ENCODE results near the gene AP5Z1.

The AP5Z1 gene

DNA sequence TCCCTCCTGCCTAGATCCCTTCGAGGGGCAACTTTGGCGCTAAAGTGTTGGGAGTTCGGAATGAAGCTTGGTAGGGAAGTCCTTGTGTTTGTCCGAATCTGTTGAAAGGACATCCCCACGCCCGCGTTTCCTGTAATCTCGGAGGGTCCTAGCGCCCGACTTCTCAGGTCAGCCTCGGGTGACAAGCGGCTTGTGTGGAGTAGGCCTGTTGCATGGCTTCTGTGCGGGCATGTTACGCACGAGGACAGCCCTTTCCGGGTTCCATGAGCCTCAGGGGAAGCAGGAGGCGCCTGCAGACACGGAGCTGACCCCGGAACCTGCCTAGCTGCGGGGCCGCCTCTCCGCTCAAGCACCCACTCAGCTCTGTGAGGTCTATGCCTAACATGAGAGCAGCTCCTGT, 28.4 kb upstream of the AP5Z1 start:
- no peak for DNase-seq

GRCh38 chr7:4747746-4748145, 27.7 kb upstream of the AP5Z1 start:
- no peak for DNase-seq

- DNase-seq, result no peak
These were observed 27.2 kb upstream of the AP5Z1 start for GRCh38 chr7:4748231-4748681.

- DNase-seq, result no peak
These were observed 26.1 kb upstream of the AP5Z1 start for GRCh38 chr7:4749363-4749762.

DNA sequence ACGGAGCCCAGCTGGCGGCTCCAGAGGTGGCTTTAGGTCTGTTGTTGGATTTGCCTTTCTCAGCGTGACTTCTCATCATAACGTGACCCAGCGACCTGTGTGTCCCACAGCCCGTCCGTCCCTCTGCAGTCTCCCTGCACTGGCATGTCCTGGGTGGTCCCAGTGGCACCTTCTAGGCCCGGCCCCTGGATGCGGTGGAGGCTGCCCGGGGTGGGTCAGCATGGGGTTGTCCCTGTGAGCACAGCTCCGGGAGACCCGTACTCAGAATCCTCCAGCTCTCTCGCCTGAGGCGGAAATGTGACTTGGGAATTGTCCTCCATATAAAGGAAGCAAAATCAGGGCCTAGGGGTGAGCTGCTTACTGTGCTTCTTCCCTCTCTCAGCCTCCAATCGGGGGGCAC, 25.6 kb upstream of the AP5Z1 start:
- no peak for DNase-seq

GRCh38 chr7:4751398-4751947, 23.9 kb upstream of the AP5Z1 start:
- DNase-seq, result no peak

DNA sequence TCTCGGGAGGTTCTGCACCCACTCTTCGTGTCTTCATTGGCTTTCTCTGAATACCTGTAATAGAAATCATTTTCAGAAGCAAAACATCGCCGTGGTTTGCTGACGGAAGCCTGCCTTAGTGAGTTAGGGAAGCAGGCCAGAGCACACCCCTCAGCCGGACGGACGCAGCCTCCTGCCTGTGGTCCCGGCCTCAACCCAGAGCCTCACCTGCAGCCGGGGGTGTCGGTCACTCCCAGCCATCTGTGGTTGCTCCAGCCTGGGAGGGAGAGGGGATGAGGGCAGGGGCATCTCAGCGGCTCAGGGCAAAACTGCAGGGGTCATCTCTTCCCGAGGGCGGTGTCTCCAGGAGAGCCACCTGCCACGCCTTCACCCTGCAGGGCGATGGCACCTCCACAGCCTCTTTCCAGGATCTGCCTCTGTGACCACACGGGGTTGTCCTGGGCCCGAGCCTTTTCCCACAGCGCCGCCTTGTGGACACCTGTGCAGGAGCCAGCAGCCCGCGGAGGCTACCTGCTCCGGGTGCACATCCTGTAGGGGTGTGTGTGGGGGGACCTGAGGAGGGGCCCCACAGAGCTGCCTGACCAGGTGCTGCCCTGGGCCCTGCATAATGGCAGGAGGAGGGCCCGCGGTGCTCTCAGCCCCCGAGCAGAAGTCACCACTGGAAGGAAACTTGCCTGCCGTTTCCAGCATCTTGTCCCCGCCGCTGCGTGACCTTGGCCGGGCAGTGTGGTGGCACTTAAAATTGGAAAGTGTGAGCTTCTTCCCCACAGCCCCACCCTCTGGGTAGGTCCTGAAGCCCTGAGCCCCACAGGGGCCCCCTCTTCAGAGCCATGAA, 21.6 kb upstream of the AP5Z1 start:
- DNase-seq, result no peak

DNA sequence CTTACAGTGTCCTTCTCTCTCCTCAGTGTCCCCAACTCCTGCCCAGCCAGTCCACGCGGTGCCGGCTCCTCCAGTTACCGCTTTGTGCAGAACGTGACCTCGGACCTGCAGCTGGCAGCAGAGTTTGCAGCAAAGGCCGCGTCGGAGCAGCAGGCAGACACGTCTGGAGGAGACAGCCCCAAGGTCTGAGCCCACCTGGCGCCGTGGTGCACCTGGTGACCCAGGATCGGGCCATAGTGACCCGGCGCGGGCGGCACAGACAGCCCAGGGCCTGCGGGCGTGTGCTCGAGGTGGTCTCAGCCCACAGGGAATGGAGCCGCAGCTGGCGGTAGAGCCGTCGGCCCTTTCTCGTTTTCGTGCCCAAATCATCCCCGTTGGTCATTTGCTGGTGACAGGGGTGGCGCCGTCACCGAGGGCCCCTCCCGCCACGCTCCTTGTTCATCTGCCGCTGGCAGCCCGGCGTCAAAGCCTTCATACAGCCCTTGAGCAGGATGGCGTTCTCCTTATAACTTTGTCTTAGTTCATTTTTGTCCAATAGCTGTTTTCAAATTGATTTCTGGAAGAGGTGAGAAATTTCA, 20.9 kb upstream of the AP5Z1 start:
- DNase-seq, result no peak

- no peak for DNase-seq
These were observed 20.4 kb upstream of the AP5Z1 start for GRCh38 chr7:4755045-4755444.

DNA sequence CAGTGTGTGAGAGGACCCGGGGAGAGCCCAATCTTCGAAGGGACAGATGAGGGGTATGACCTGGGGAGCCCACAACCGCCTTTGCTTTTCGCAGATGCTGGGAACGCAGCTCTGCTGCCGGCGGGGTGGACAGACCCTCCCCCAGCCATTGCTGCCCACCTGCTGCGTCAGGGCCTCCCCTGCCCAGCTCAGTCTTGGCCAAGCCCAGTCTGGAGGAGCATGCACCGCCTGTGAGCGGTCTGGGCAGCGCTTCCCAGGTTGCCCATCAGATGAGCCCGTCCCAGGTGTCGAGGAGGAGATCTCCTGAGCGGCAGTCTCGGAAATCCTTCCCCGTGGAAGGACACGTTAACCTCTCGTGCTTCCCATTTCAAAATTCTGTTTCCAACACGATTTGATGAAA, 17.3 kb upstream of the AP5Z1 start:
- DNase-seq, result no peak

- no peak for DNase-seq
These were observed 16.6 kb upstream of the AP5Z1 start for GRCh38 chr7:4758791-4759190.

DNA sequence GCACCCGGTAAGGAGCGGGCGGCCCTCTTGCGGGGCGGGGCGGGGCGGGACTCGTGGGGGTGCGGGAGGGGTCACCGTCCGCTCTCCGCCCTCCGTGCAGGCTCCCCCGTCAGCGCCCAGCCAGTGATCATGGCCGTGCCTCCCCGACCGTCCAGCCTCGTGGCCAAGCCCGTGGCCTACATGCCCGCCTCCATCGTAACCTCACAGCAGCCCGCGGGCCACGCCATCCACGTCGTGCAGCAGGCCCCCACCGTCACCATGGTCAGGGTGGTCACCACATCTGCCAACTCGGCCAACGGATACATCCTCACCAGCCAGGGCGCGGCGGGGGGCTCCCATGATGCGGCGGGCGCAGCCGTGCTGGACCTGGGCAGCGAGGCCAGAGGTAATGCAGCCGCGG, 16.2 kb upstream of the AP5Z1 start:
- no peak for DNase-seq

GRCh38 chr7:4760952-4761351, 14.5 kb upstream of the AP5Z1 start:
- no peak for DNase-seq

GRCh38 chr7:4762121-4763055, 13.0 kb upstream of the AP5Z1 start:
- no peak for DNase-seq

- DNase-seq, result no peak
These were observed 12.2 kb upstream of the AP5Z1 start for GRCh38 chr7:4763091-4763793.

DNA sequence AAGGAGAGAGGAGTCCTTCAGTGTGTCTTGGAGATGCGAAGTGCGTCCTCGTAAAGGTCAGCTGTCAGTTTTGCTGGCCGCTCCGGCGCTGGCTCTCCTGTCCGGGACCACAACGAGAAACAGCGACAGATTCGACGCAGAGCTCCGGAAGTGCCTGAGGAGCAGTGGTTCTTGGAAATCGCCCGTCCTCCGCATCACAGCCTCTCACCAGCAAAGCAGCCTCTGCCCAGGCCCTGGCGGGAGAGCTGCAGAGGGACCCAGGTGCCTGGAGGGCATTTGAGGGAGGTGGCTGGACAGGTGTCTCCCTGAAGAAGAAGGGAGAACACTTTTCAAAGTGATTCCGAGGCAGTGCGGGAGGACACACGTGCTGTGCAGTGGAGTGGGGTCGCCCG, 11.6 kb upstream of the AP5Z1 start:
- no peak for DNase-seq

DNA sequence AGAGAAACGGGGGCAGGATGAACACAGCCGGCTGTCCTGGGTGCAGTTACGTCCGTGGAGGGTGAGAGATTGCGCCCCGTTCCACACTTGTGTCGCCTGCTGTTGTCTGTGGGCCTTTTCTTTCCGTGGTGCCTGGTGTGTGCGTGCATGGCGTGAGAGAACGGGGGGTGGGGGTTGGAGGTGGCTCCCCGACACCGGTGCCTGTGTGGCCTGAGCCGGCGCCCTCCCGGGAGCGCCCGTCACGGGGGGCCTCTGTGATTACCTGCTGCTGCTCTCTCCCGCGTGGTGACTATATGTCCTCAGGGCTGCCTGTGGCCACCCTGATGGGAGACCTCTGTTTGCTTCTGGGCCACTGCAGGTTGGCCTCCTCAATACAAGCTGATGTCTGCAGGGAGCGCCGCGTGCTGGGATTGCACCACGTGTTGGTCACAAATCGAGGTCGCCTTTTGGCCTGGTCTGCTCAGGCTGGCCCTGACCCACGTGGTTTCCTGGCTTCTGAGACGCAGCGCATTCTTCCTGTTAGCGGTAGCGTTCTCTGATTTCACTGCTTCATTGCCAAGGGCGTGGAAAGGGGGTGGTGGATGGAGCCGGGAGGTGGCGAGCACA, 10.9 kb upstream of the AP5Z1 start:
- no peak for DNase-seq

DNA sequence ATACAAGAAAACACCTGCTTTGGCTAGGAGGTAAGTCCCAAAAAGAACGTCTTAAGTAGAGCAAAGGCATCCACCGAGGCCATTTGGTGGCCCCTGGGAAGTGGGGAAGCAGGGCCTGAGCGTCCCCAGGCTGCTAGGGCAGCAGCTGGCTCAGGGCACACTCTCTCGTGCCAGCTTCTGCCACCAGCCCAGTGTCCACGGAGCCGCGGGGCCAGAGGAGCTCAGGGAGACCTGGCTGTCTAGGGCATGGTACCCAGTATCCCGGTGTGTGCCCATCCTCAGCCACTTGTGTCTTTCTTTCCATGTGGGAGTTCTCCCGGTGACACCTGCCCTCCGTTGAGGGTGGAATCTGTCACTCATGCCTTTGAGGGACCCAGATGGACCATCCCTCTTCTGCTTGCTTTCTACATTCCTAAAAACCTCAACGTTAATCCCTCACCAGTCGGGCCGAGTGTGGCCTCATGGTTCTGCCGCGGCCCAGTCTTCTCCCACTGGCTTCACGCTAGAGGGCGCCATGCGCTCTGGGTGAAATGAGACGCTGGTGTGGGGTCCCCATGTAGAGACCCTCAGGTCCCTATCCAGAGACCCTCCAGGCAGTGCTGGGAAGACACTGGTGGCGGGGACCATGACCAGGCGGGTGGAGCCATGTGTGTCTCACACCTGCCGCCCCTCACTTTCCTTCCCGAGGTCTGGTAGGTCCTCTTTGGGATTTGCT, 9.5 kb upstream of the AP5Z1 start:
- DNase-seq, result no peak

- DNase-seq, result no peak
These were observed 8.5 kb upstream of the AP5Z1 start for GRCh38 chr7:4766666-4767519.
